Natural killer cell treated with Interleukin-12 subunit alpha and Interleukin-12 subunit beta and Interleukin-15 and Interleukin-18, amount 100 ng/mL, for 72 hours (primary cell): ENCODE results near the gene CLDN2. TPM values are rescaled to one million over a fixed set of nuclear protein-coding genes. Genes with fewer than 3 reads are reported as not detected.

ENCODE experiments used
- ATAC-seq, 2 donors: fragments of 150-1000 bp; cut with Tn5 transposase in 1 of 2; sonication (Bioruptor Pico), chemical (Tn5 transposase) in 1 of 2; 2 replicates each; pipeline ENCODE4 v1.10.0; 2021
- DNase-seq: peaks from one replicate; pipeline ENCODE4 v3.0.0; 2022; ENCODE audit warnings: low spot score
- H3K27ac Mint-ChIP-seq, 2 donors: 1 replicate in 1 of 2; 2 replicates in 1 of 2; pipeline ENCODE4 v1.8.0; 2022; ENCODE audit warnings: mixed read lengths in 2 of 2, mild to moderate bottlenecking in 1 of 2, moderate library complexity in 1 of 2
- H3K27me3 Mint-ChIP-seq, 2 donors: 1 replicate in 1 of 2; 2 replicates in 1 of 2; pipeline ENCODE4 v1.8.0; 2022; ENCODE audit warnings: mixed read lengths in 2 of 2
- H3K36me3 Mint-ChIP-seq: one replicate; pipeline ENCODE4 v1.8.0; 2022; ENCODE audit warnings: mixed read lengths
- H3K4me1 Mint-ChIP-seq, 2 donors: 1 replicate in 1 of 2; 2 replicates in 1 of 2; pipeline ENCODE4 v1.8.0; 2022; ENCODE audit warnings: low read depth in 2 of 2, mixed read lengths in 2 of 2, mild to moderate bottlenecking in 1 of 2
- H3K4me3 Mint-ChIP-seq: one replicate; pipeline ENCODE4 v1.8.0; 2022; ENCODE audit warnings: mixed read lengths
- H3K9me3 Mint-ChIP-seq: 2 replicates; pipeline ENCODE4 v1.8.0; 2022; ENCODE audit warnings: mixed read lengths
- total RNA-seq, 2 donors: library from RNA; stranded (reverse); gene quantifications; one replicate each; pipeline ENCODE4 v1.2.3, GENCODE V29; 2022

Gene CLDN2
- total RNA-seq, 2 donors from 2014 or later, result not detected

- H3K27ac Mint-ChIP-seq, result no peak overlapping the region
- no peak for ATAC-seq
- no peak overlapping the region for H3K4me3 Mint-ChIP-seq
- no peaks in the 10 kb centered on the region for H3K9me3 Mint-ChIP-seq
- no peaks in the 10 kb centered on the region for H3K4me1 Mint-ChIP-seq
- no peaks in the 10 kb centered on the region for H3K36me3 Mint-ChIP-seq
- no peak for DNase-seq
- H3K27me3 Mint-ChIP-seq, result no peaks in the 10 kb centered on the region
Measured at GRCh38 chrX:106932960-106933537, 12.8 kb downstream of the CLDN2 start.

GRCh38 chrX:106933538-106933961, 13.3 kb downstream of the CLDN2 start:
- H3K4me1 Mint-ChIP-seq, result no peaks in the 10 kb centered on the region
- no peak overlapping the region for H3K4me3 Mint-ChIP-seq
- no peaks in the 10 kb centered on the region for H3K9me3 Mint-ChIP-seq
- no peak overlapping the region for H3K27ac Mint-ChIP-seq
- ATAC-seq (no peak), DNase-seq (no peak)
- no peaks in the 10 kb centered on the region for H3K36me3 Mint-ChIP-seq
- H3K27me3 Mint-ChIP-seq, result no peaks in the 10 kb centered on the region

GRCh38 chrX:106935175-106935574, 15.0 kb downstream of the CLDN2 start:
- Mint-ChIP-seq H3K4me1 (no peaks in the 10 kb centered on the region), H3K4me3 (no peak overlapping the region), H3K27me3 (no peaks in the 10 kb centered on the region), H3K9me3 (no peaks in the 10 kb centered on the region), H3K36me3 (no peaks in the 10 kb centered on the region), H3K27ac (no peak overlapping the region)
- ATAC-seq, result no peak
- no peak for DNase-seq

GRCh38 chrX:106936246-106936645, 16.0 kb downstream of the CLDN2 start:
- H3K4me3 Mint-ChIP-seq, result no peak overlapping the region
- H3K4me1 Mint-ChIP-seq, result no peaks in the 10 kb centered on the region
- no peaks in the 10 kb centered on the region for H3K9me3 Mint-ChIP-seq
- DNase-seq (no peak), ATAC-seq (no peak)
- H3K27ac Mint-ChIP-seq, result no peak overlapping the region
- H3K36me3 Mint-ChIP-seq, result peaks cover 4% of the 10 kb centered on the region
- no peaks in the 10 kb centered on the region for H3K27me3 Mint-ChIP-seq

GRCh38 chrX:106939566-106939965, 19.4 kb downstream of the CLDN2 start:
- H3K4me1 Mint-ChIP-seq, result no peaks in the 10 kb centered on the region

GRCh38 chrX:106940068-106940467, 19.9 kb downstream of the CLDN2 start:
- no peak for DNase-seq
- peaks cover 13% of the 10 kb centered on the region for H3K36me3 Mint-ChIP-seq
- H3K4me3 Mint-ChIP-seq, result no peak overlapping the region
- H3K4me1 Mint-ChIP-seq, result no peaks in the 10 kb centered on the region
- H3K27ac Mint-ChIP-seq, result no peak overlapping the region
- no peak for ATAC-seq
- H3K9me3 Mint-ChIP-seq, result no peaks in the 10 kb centered on the region
- peaks cover 0 to 5% of the 10 kb centered on the region in 2 donors for H3K27me3 Mint-ChIP-seq

More at GRCh38 chrX:106939566-106939965, 19.4 kb downstream of the CLDN2 start:
- H3K27ac Mint-ChIP-seq, result no peak overlapping the region
- H3K9me3 Mint-ChIP-seq, result no peaks in the 10 kb centered on the region
- ATAC-seq (no peak), DNase-seq (no peak)
- H3K4me3 Mint-ChIP-seq, result no peak overlapping the region
- peaks cover 13% of the 10 kb centered on the region for H3K36me3 Mint-ChIP-seq
- H3K27me3 Mint-ChIP-seq, result peaks cover 0 to 2% of the 10 kb centered on the region in 2 donors

GRCh38 chrX:106946464-106946863, 26.3 kb downstream of the CLDN2 start:
- Mint-ChIP-seq H3K27me3 (peaks cover 0 to 11% of the 10 kb centered on the region in 2 donors), H3K36me3 (peaks cover 6% of the 10 kb centered on the region), H3K27ac (no peak overlapping the region), H3K4me1 (no peaks in the 10 kb centered on the region), H3K4me3 (no peak overlapping the region), H3K9me3 (no peaks in the 10 kb centered on the region)
- ATAC-seq (no peak), DNase-seq (no peak)

- H3K36me3 Mint-ChIP-seq, result no peaks in the 10 kb centered on the region
- ATAC-seq (no peak), DNase-seq (no peak)
- no peaks in the 10 kb centered on the region for H3K4me1 Mint-ChIP-seq
- peaks cover 0 to 11% of the 10 kb centered on the region in 2 donors for H3K27me3 Mint-ChIP-seq
- no peaks in the 10 kb centered on the region for H3K9me3 Mint-ChIP-seq
- H3K4me3 Mint-ChIP-seq, result no peak overlapping the region
- no peak overlapping the region for H3K27ac Mint-ChIP-seq
Measured at GRCh38 chrX:106948641-106949040, 28.4 kb downstream of the CLDN2 start.

GRCh38 chrX:106949366-106949765, 29.2 kb downstream of the CLDN2 start:
- H3K4me1 Mint-ChIP-seq, result no peaks in the 10 kb centered on the region
- no peak overlapping the region for H3K27ac Mint-ChIP-seq
- no peaks in the 10 kb centered on the region for H3K9me3 Mint-ChIP-seq
- H3K4me3 Mint-ChIP-seq, result no peak overlapping the region
- H3K27me3 Mint-ChIP-seq, result peaks cover 0 to 11% of the 10 kb centered on the region in 2 donors
- ATAC-seq, result no peak
- H3K36me3 Mint-ChIP-seq, result no peaks in the 10 kb centered on the region
- DNase-seq, result no peak

GRCh38 chrX:106950381-106950780, 30.2 kb downstream of the CLDN2 start:
- no peaks in the 10 kb centered on the region for H3K36me3 Mint-ChIP-seq
- H3K4me1 Mint-ChIP-seq, result no peaks in the 10 kb centered on the region
- peaks cover 0 to 6% of the 10 kb centered on the region in 2 donors for H3K27me3 Mint-ChIP-seq
- H3K9me3 Mint-ChIP-seq, result no peaks in the 10 kb centered on the region
- H3K27ac Mint-ChIP-seq, result no peak overlapping the region
- no peak overlapping the region for H3K4me3 Mint-ChIP-seq
- DNase-seq (no peak), ATAC-seq (no peak)

GRCh38 chrX:106951230-106951629, 31.0 kb downstream of the CLDN2 start:
- Mint-ChIP-seq H3K27me3 (peaks cover 0 to 6% of the 10 kb centered on the region in 2 donors), H3K4me3 (no peak overlapping the region), H3K36me3 (no peaks in the 10 kb centered on the region), H3K9me3 (no peaks in the 10 kb centered on the region), H3K27ac (no peak overlapping the region), H3K4me1 (no peaks in the 10 kb centered on the region)
- DNase-seq (no peak), ATAC-seq (no peak)

- no peaks in the 10 kb centered on the region for H3K4me1 Mint-ChIP-seq
- H3K27ac Mint-ChIP-seq, result no peak overlapping the region
- no peaks in the 10 kb centered on the region for H3K9me3 Mint-ChIP-seq
- no peaks in the 10 kb centered on the region for H3K36me3 Mint-ChIP-seq
- no peak for ATAC-seq
- H3K4me3 Mint-ChIP-seq, result no peak overlapping the region
- DNase-seq, result no peak
- H3K27me3 Mint-ChIP-seq, result peaks cover 0 to 6% of the 10 kb centered on the region in 2 donors
Measured at GRCh38 chrX:106952089-106952488, 31.9 kb downstream of the CLDN2 start.

GRCh38 chrX:106952538-106952937, 32.3 kb downstream of the CLDN2 start:
- no peak for DNase-seq
- H3K4me3 Mint-ChIP-seq, result no peak overlapping the region
- no peaks in the 10 kb centered on the region for H3K4me1 Mint-ChIP-seq
- ATAC-seq, result no peak
- H3K36me3 Mint-ChIP-seq, result no peaks in the 10 kb centered on the region
- H3K27ac Mint-ChIP-seq, result no peak overlapping the region
- peaks cover 0 to 3% of the 10 kb centered on the region in 2 donors for H3K27me3 Mint-ChIP-seq
- no peaks in the 10 kb centered on the region for H3K9me3 Mint-ChIP-seq

- Mint-ChIP-seq H3K27me3 (peaks cover 0 to 3% of the 10 kb centered on the region in 2 donors), H3K27ac (no peak overlapping the region), H3K9me3 (no peaks in the 10 kb centered on the region), H3K4me1 (no peaks in the 10 kb centered on the region), H3K36me3 (no peaks in the 10 kb centered on the region), H3K4me3 (no peak overlapping the region)
- DNase-seq, result no peak
- ATAC-seq, result no peak
Measured at GRCh38 chrX:106952988-106953387, 32.8 kb downstream of the CLDN2 start.

- Mint-ChIP-seq H3K36me3 (no peaks in the 10 kb centered on the region), H3K4me3 (no peak overlapping the region)
Measured at GRCh38 chrX:106954041-106954440, 33.8 kb downstream of the CLDN2 start.

More at GRCh38 chrX:106954041-106954440, 33.8 kb downstream of the CLDN2 start:
- DNase-seq, result no peak
- Mint-ChIP-seq H3K27ac (no peak overlapping the region), H3K4me1 (no peaks in the 10 kb centered on the region), H3K27me3 (peaks cover 0 to 3% of the 10 kb centered on the region in 2 donors), H3K9me3 (no peaks in the 10 kb centered on the region)
- no peak for ATAC-seq
